GM23338 (cell line): ENCODE results near the gene SAMD4A. TPM values are rescaled to one million over a fixed set of nuclear protein-coding genes. Genes with fewer than 3 reads are reported as not detected.

Experiments
- ATAC-seq: fragments of 200-7000 bp; cut with Tn5 transposase; 3 replicates; pipeline ENCODE4 v1.9.1; 2020
- DNase-seq: peaks from one replicate; pipeline ENCODE4 v3.0.0-alpha.2; 2015; ENCODE audit warnings: low spot score
- H2AFZ ChIP-seq: fragments of 200-600 bp; sonication (generic); 2 replicates; pipeline ENCODE4 v1.8.0; 2016; ENCODE audit warnings: antibody characterized with exemption, mild to moderate bottlenecking, moderate library complexity
- H3F3A ChIP-seq: fragments of 200-600 bp; sonication (generic); replicated peaks from 2 replicates; pipeline ENCODE4 v1.8.0; 2017; ENCODE audit warnings: antibody characterized with exemption, mixed run types, low read depth
- H3K27ac ChIP-seq: fragments of 200-600 bp; sonication (generic); 2 replicates; pipeline ENCODE4 v1.6.1; 2016; ENCODE audit warnings: low read depth
- H3K27me3 ChIP-seq: fragments of 200-600 bp; sonication (generic); 2 replicates; pipeline ENCODE4 v1.8.0; 2016; ENCODE audit warnings: mild to moderate bottlenecking, mixed run types, moderate library complexity; ENCODE audit not compliant: insufficient read depth
- H3K36me3 ChIP-seq: fragments of 200-600 bp; sonication (generic); 2 replicates; pipeline ENCODE4 v1.8.0; 2016; ENCODE audit warnings: mild to moderate bottlenecking; ENCODE audit not compliant: insufficient read depth
- H3K4me1 ChIP-seq: fragments of 200-600 bp; sonication (generic); 2 replicates; pipeline ENCODE4 v1.8.0; 2016; ENCODE audit warnings: mild to moderate bottlenecking, moderate library complexity; ENCODE audit not compliant: insufficient read depth
- H3K4me2 ChIP-seq: fragments of 200-600 bp; sonication (generic); 2 replicates; pipeline ENCODE4 v1.7.1; 2017; ENCODE audit warnings: mixed run types
- H3K4me3 ChIP-seq: fragments of 200-600 bp; sonication (generic); 2 replicates; pipeline ENCODE4 v1.6.1; 2016; ENCODE audit warnings: mixed run types
- H3K79me2 ChIP-seq: fragments of 200-600 bp; sonication (generic); replicated peaks from 2 replicates; pipeline ENCODE4 v1.8.0; 2017; ENCODE audit warnings: mild to moderate bottlenecking; ENCODE audit not compliant: insufficient read depth
- H3K9me2 ChIP-seq: fragments of 200-600 bp; sonication (generic); 2 replicates; pipeline ENCODE4 v1.8.0; 2017; ENCODE audit not compliant: insufficient read depth
- H4K20me1 ChIP-seq: fragments of 200-600 bp; sonication (generic); replicated peaks from 2 replicates; pipeline ENCODE4 v1.8.0; 2017; ENCODE audit warnings: mild to moderate bottlenecking; ENCODE audit not compliant: insufficient read depth
- H3K27ac Mint-ChIP-seq: 2 replicates; pipeline ENCODE4 v1.8.0; 2020; ENCODE audit warnings: inconsistent platforms, mild to moderate bottlenecking, moderate library complexity, mixed read lengths
- H3K27me3 Mint-ChIP-seq: 3 replicates; pipeline ENCODE4 v1.8.0; 2022; ENCODE audit warnings: low read depth, mild to moderate bottlenecking, moderate library complexity, mixed read lengths, inconsistent platforms; ENCODE audit not compliant: insufficient read depth, poor library complexity
- H3K36me3 Mint-ChIP-seq: 3 replicates; pipeline ENCODE4 v1.8.0; 2021; ENCODE audit warnings: low read depth, mild to moderate bottlenecking, inconsistent platforms, moderate library complexity, mixed read lengths
- H3K4me1 Mint-ChIP-seq: 3 replicates; pipeline ENCODE4 v1.8.0; 2020; ENCODE audit warnings: mild to moderate bottlenecking, inconsistent platforms, mixed read lengths
- H3K4me3 Mint-ChIP-seq: 3 replicates; pipeline ENCODE4 v1.8.0; 2021; ENCODE audit warnings: moderate library complexity, mild to moderate bottlenecking, inconsistent platforms, mixed read lengths
- H3K9me3 Mint-ChIP-seq: 3 replicates; pipeline ENCODE4 v1.8.0; 2020; ENCODE audit warnings: moderate library complexity, mild to moderate bottlenecking, inconsistent platforms, mixed read lengths
- CREB1 ChIP-seq: fragments of 250-450 bp; sonication (Bioruptor Pico); IDR thresholded peaks from 2 replicates; pipeline ENCODE4 v1.5.0; 2020; ENCODE audit warnings: low read depth, mild to moderate bottlenecking, moderate library complexity
- JUNB ChIP-seq: IDR thresholded peaks from one replicate; pipeline ENCODE4 v1.6.1; 2016; ENCODE audit warnings: antibody characterized with exemption; ENCODE audit not compliant: unreplicated experiment
- ZNF114 ChIP-seq: fragments of 250-450 bp; sonication (Bioruptor Pico); IDR thresholded peaks from 2 replicates; pipeline ENCODE4 v1.5.0; 2020; ENCODE audit warnings: mild to moderate bottlenecking, moderate library complexity
- ZNF331 ChIP-seq: fragments of 250-450 bp; sonication (Bioruptor Pico); IDR thresholded peaks from 2 replicates; pipeline ENCODE4 v1.5.0; 2020; ENCODE audit warnings: low read depth, mild to moderate bottlenecking, moderate library complexity
- polyA plus RNA-seq: library from polyadenylated mRNA; unstranded; fragments of >200 nt; fragmentation: Nextera tagmentation; extraction: Ambion mirVana; gene quantifications from 2 replicates; pipeline ENCODE4 v1.2.1, GENCODE V29; 2016
- total RNA-seq: library from RNA; depleted of rRNA; stranded (reverse); fragments of >200 nt; shearing (Covaris generic); gene quantifications from 2 replicates; pipeline ENCODE4 v1.2.3, GENCODE V29; 2014
- TF ChIP-seq, protein P1 (sequence below): IDR thresholded peaks from one replicate; pipeline ENCODE4 v1.6.1; 2018; ENCODE audit warnings: antibody characterized with exemption; ENCODE audit not compliant: unreplicated experiment
- TF ChIP-seq, protein P2 (sequence below): IDR thresholded peaks from 2 replicates; pipeline ENCODE4 v1.6.1; 2016; ENCODE audit warnings: antibody characterized with exemption

The SAMD4A gene
- total and polyA plus RNA-seq, 2 experiments from 2014 or later = 1.6 to 6.9 TPM

GRCh38 chr14:54667764-54668163 lies 100.8 kb downstream of the SAMD4A start:
- Mint-ChIP-seq H3K27ac (no peak overlapping the region), H3K27me3 (peaks cover 10% of the 10 kb centered on the region), H3K4me1 (peaks cover 24% of the 10 kb centered on the region), H3K9me3 (no peaks in the 10 kb centered on the region), H3K4me3 (no peak overlapping the region), H3K36me3 (no peaks in the 10 kb centered on the region)
- Histone ChIP-seq H3K27me3 (no peaks in the 10 kb centered on the region), H3K4me2 (no peak overlapping the region), H3K27ac (no peak overlapping the region), H4K20me1 (no peaks in the 10 kb centered on the region), H3K79me2 (no peaks in the 10 kb centered on the region), H3K9me2 (no peaks in the 10 kb centered on the region), H3K36me3 (no peaks in the 10 kb centered on the region), H3F3A (no peaks in the 10 kb centered on the region), H3K4me3 (no peak overlapping the region), H3K4me1 (peaks cover 9% of the 10 kb centered on the region), H2AFZ (no peak overlapping the region)
- no peak for DNase-seq
- TF ChIP-seq, protein P1, sequence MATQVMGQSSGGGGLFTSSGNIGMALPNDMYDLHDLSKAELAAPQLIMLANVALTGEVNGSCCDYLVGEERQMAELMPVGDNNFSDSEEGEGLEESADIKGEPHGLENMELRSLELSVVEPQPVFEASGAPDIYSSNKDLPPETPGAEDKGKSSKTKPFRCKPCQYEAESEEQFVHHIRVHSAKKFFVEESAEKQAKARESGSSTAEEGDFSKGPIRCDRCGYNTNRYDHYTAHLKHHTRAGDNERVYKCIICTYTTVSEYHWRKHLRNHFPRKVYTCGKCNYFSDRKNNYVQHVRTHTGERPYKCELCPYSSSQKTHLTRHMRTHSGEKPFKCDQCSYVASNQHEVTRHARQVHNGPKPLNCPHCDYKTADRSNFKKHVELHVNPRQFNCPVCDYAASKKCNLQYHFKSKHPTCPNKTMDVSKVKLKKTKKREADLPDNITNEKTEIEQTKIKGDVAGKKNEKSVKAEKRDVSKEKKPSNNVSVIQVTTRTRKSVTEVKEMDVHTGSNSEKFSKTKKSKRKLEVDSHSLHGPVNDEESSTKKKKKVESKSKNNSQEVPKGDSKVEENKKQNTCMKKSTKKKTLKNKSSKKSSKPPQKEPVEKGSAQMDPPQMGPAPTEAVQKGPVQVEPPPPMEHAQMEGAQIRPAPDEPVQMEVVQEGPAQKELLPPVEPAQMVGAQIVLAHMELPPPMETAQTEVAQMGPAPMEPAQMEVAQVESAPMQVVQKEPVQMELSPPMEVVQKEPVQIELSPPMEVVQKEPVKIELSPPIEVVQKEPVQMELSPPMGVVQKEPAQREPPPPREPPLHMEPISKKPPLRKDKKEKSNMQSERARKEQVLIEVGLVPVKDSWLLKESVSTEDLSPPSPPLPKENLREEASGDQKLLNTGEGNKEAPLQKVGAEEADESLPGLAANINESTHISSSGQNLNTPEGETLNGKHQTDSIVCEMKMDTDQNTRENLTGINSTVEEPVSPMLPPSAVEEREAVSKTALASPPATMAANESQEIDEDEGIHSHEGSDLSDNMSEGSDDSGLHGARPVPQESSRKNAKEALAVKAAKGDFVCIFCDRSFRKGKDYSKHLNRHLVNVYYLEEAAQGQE = no peak
- TF ChIP-seq, protein P2, sequence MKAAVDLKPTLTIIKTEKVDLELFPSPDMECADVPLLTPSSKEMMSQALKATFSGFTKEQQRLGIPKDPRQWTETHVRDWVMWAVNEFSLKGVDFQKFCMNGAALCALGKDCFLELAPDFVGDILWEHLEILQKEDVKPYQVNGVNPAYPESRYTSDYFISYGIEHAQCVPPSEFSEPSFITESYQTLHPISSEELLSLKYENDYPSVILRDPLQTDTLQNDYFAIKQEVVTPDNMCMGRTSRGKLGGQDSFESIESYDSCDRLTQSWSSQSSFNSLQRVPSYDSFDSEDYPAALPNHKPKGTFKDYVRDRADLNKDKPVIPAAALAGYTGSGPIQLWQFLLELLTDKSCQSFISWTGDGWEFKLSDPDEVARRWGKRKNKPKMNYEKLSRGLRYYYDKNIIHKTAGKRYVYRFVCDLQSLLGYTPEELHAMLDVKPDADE = no peak
- TF ChIP-seq CREB1 (no peak), ZNF114 (CRISPR knock-in tag) (no peak), JUNB (no peak), ZNF331 (CRISPR knock-in tag) (no peak)
- ATAC-seq = no peak

DNA sequence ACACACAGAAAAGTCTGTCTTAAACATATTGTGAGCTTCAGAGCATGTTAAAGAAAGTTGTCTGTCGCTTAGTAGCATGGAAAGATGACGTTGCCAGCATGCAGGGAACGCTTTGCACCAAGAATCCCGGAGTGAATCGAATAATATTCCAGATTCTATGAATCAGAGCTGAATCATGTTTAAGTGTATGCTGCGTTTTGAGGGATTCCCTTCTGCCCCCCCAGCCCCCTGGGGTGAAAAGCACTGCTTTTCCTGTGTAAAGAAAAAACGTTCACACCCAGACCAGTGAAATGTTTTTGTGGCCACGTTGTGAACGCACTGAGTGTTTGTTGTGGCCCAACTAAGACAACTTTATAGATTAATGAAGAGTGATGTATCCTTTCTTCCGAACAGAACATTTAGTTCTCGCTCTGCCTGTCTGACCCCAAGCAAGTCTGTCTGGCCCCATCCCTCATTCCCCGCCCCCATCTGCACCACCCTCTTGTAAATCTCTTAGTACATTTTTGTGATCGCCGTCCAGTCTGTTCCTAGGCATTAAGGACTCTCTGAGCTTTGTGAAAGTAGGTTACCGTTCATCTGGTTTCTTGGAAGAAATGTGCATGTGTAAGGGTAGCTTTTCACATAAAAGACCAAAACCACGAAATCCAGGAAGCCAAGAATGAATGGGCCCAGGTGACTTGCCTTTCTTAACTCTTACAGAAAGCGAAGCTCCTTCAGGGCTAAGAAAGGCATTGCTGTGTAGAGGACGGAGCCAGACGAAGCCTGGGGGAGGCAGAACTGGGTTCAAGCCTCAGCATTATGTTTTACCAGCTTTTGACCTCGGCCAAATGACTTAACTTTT lies 103.0 kb downstream of the SAMD4A start:
- Mint-ChIP-seq H3K27me3 (peaks cover 10% of the 10 kb centered on the region), H3K27ac (no peak overlapping the region), H3K4me3 (no peak overlapping the region), H3K36me3 (no peaks in the 10 kb centered on the region), H3K9me3 (no peaks in the 10 kb centered on the region), H3K4me1 (peaks cover 41% of the 10 kb centered on the region)
- Histone ChIP-seq H3K79me2 (no peaks in the 10 kb centered on the region), H4K20me1 (no peaks in the 10 kb centered on the region), H3F3A (no peaks in the 10 kb centered on the region), H3K36me3 (no peaks in the 10 kb centered on the region), H3K27ac (no peak overlapping the region), H3K4me2 (no peak overlapping the region), H3K4me1 (peaks cover 29% of the 10 kb centered on the region), H3K4me3 (no peak overlapping the region), H3K9me2 (no peaks in the 10 kb centered on the region), H2AFZ (no peak overlapping the region), H3K27me3 (no peaks in the 10 kb centered on the region)
- ATAC-seq = no peak
- no peak for TF ChIP-seq CREB1
- no peak for DNase-seq
